HTERT RPE-1 (cell line): ENCODE data around the gene ATG2A.

Experiments used
- in situ Hi-C: fragments of 300-500 bp; cut with MboI; formaldehyde crosslinking; loops from 4 replicates; pipeline ENCODE4 v1.14.3; 2020; ENCODE audit warnings: low sequenced_read_pairs

Gene ATG2A

DNA sequence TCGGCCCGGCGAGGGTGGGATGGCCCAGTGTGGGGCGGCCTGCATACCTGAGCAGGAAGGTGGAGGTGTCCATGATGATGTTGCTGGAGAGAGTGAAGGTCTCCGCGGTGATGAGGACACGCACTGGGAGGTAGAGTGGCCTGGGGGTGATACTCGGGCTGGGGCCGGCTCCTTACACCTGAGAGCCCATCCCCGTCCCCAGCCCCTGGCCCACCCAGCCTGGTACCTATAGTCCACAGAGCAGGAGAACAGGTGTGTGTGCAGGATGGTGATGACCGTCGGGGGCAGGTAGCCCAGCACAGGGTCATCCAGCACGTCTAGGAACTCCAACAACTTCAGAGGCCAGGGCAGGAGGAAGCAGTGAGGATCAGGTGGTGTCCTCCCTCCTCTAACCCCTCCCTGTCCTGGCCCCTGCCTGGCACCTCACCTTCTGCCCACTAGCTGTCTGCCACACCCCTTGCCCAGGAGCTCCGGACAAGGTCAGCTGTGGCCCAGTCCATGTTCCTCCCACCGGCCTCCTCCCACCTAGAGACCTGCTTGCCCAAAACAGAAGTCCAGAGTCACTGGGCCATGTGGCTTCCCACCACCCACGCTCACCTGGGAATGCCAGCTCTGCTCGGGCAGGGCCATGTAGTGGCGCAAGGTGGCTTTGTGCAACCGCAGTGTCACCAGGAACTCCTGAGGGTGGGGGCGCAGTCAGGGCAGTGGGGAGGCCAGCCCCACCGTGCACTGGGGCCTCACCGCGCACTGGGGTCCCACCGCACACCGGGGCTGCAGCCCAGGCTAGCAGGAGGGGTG lies 11.3 kb downstream of the ATG2A start:
- in situ Hi-C loops: no loop called here

DNA sequence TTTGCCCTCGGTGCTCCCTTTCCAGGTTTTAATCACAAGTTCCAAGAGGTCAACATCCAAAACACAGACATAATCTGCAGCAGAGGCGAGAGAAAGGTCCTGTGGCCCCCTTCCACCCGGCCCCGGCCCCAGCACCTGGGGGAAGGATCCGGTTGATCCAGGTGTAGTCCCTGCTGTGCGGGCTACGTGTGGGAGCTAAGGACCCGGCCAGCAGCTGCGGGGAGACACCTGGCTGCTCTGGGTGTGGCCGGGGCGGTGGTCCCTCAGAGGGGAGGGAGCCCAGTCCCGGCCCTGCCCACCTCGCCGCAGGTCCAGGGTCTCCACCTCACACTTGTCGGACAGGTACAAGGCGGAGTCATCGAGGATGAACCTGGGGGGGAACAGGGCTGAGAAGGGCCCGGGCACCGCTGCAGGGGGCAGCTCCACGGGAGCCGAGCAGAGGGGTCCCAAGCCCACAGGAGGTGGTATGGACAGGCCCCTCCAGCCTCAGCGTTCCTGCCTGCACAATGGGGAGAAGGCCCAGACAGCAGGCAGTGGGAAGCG lies 13.6 kb downstream of the ATG2A start:
- in situ Hi-C loops: no loop called here

DNA sequence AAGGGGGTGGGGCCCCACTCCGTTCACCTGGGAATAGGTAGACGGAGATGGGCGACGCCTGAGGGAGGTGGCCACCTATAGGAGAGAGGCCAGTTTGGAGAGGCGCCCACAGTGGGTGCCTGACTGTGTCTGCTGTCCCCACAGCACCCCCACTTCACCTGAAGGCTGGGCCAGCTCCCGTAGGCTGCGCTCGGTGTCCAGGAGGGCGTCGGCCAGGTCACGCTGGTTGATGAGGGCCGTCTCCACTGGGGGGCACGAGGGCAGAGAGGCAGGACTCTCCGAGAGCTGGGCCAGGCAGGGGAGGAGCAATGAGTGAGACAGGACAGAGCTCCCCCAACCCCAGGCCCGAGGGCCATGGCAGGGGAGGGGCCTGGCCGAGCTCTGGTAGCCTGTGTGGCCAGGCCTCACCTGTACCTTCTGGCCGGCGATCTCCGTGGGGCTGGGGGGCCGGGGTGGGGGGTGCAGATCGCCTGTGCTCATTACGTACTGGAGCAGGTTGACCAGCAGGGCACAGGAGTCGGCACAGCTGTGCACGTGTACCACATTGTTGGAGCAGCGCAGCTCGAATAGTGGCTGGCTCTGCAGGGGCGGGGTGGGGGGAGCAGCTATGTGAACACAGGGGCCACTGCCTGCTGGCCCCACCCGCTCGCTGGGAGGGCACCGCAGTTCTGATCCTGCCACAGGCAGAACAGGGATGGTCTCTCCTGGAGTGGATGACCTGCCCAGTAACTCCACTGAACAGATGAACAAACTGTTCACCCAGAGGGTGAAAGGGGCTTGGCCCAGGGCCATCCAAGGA lies 14.7 kb downstream of the ATG2A start:
- in situ Hi-C loops: no loop called here

DNA sequence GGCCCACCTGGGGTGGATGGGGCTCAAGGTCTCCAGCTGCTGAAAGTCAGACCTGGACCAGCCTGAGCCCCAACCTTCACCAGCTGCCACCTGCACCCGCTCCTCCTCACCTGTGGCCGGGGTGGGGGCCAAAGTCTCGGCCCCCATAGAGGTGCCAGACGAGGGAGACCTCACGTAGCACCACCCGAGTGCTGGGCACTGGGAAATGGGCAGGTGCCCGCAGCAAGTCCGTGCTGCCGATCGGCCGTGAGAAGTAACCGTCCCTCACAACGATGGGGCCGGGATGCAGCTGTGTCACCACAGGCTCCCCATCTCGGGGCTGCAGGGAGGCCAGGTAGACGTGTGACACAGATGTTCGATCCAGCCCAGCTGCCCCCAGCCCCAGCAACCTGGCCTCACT lies 16.2 kb downstream of the ATG2A start:
- in situ Hi-C loops: no loop called here

DNA sequence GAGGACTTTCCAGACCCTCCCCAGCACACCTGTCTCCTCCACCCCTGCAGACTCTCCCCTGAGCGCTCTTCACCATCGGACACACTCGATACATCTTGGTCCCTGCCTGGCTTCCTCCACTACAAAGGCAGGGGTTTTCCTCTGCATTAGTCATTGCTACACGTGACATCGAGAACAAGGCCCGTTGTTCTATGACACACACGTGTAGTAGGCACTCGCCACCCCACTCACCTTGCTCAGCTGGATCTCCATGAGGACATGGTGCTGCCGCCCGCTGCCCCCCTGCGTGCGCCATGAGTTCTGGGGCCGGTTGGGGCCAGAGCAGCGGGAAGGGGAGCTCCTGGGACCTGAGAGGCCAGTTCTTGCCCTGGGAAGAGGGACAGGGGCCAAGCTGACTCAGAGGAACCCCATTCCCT lies 16.7 kb downstream of the ATG2A start:
- in situ Hi-C loops: no loop called here

DNA sequence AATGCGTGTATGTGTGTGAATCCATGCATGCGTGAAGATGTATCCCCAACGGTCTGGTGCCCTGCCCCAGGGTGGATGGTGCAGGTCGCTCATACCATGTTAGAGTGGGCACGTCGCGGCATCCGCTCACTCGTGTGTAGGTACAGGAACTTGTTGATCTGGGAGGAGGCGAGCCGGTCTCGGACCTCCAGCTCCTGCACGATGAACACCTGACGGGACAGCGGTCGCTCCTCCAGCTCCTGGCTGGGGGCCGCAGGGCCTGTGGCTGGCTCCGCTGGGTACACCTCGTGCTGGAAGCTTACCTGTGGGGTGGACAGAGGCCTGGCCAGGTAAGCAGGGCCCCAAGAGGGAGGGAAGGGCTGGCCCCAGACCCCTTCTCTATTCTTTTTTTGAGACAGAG lies 18.5 kb downstream of the ATG2A start:
- in situ Hi-C loops: no loop called here

DNA sequence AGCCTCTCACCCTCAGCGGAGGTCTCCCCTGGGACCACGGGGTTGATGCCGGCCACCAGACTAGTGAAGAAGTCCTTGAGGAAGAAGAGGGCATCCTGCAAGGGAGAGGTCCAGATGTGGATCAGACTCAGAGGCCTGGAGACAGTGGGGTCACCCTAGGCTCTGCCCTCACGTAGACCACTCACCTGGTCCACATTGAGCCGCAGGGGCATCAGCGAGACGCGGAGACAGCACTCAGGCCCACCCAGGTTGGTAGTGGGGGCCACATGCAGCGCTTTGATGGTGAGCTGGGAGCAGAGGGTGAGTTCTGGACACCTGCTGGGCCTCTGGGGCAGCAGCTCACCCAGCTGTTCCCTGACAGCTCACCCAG lies 18.9 kb downstream of the ATG2A start:
- in situ Hi-C loops: no loop called here

DNA sequence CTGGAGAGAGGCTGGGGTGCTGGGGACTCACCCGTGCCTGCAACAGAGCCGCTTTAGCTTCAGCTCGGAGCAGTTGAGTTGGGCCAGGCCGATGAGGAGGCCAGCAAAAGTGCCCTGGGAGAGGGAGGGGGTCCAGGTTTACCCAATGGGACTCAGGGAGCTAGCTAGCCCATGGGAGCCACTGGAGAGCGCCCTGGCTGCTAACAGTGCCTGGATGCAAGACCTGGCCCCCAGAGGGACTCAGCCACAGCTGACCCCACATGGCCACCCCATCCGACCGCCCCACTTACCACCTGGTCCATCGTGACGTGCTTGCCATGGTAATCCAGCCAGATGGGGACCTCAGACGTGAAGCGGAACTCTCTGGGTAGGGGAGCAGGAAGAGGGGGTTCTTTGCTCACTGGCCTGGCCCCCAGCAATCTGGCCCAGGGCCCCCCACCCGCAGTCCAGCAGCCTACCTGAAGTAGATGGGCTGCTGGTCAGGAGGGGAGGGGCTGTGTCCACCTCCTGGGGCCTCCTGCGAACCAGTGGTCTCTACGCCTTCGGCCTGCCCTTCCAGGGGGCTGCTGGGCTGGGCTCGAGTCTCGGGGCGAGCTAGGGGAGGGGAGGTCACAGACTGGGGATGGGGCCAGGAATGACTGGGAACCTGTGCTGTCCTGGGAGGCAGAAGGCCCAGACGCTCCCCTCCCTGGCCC lies 19.5 kb downstream of the ATG2A start:
- in situ Hi-C loops: no loop called here

DNA sequence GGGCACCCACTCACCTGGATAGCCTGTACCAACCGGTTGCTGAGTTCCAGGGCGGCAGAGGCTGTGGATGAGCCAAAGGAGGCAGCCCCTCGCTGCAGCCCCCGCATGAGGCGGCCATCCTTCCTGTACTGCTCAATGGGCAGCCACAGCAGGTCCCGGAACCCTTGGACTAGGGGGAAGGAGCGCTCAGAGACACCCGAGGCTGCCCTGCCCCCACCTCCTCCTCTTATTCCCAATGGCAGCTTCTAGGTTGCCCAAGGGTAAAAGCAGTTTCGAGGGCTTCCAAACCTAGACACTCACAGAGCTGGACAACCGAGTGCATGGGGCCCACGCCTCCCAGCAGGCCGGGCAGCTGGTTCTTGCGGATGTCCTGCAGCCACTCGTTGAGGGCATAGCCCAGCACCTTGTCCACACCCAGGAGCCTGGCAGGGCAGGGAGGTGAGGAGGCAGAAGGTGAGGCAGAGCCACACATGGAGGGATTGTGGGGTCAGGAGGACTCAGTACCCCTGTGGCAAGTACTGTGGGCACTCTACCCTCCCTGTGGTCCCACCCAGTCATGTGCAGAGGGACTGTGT lies 20.5 kb downstream of the ATG2A start:
- in situ Hi-C loops: no loop called here

DNA sequence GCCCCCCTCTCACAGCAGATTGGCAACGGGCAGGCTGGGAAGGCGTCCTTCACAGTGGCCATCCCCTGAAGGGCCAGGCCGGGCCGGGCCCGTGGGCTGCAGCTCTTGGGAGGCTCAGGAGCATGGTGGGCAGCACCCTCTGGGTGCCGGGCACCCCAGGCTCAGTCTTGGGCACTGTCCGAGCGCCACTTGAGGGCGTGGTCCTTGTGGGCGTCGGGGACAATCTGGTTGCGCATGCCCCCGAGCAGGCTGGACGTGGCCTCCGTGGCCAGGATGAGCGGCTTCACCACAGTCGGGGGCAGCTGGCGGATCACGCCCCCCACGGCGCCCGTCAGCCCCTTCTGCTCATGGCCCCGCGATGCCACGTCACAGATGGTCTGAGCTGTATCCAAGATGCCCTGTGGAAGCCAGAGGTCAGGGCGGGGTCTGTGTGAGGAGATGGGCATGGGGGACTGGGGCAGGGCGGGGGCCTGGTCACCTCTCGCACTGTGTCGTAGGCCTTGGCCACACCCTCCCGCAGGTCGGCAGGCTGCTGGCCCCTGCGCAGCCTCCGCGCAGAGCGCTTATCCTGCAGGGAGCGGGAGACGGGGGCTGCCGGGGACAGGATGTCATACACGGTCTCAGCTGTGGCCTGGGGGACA lies 22.1 kb downstream of the ATG2A start:
- in situ Hi-C loops: no loop called here

DNA sequence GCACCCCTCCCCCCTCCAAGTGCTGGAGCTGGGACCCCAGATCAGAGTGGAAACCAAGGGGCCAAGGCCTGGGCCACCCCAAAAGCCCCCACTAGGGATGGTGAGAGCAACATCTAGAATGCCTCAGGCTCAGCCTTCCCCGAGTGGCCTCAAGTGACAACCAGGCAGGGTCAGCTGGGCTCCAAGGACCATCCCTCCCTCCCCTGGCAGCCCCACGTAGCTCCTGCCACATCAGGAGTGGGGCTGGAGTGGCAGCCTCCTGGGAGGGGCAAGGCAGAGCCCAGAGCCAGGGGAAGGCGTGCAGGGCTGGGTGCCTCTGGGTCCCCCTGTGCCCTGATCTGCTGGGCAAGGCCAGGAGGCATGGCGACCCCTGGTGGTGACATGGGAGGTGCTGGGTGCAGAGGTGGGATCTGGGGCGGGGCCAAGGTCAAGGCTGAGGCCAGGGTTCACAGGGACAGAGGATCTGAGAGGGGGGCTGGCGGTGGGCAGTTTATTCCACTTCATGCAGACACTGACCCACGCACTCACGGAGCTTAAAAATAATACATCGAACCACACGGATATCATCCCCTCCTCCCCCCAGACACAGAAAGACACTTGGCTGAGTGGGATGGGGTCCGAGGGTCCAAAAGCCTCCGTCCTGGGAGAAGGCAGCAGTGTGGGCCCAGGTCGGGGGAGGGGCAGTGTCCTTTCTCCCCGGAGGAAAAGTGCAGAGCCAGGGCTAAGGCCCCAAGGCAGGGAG lies 22.8 kb downstream of the ATG2A start:
- in situ Hi-C loops: no loop called here

DNA sequence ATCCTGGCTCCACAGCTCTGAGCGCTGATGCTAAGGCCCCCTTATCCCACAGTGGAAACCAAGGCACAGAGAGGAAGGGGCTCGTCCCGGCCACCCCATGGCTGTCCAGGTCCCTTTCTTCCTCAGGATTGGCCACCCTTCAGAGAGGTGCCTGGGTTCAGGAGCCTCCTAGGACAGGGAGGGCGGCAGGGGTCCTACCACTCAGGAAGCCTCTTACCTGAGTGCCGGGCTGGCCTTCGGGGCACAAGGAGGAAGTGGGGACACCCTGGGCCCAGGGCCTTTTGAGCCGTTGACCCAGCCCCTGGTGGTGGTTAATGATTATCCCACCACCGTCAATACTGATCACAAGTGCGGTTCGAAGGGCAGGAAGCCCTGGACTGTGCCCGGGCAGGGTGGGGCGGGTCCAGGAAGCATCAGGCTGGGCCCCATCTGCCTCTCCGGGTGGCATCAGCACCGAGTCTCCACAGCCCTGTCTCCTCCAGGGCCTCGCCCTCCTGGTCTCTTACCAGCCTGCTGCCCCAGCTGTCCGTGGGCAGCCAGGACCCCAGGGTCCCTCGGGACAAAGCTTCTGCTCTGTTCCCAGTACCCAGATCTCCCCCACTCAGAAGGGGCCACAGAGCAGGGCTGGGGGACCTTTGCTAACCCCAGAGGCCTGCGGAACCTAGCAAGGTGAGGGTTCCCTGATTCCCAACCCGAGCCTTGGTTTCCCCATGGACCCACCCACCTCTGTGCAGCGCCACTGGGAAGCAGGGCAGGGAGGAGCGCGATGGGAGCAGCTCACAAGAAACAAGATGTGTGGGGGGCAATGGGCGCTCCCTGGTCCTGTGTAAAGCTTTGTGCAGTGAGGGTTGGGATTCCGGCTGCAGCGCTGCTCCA lies 23.6 kb downstream of the ATG2A start:
- in situ Hi-C loops: no loop called here

DNA sequence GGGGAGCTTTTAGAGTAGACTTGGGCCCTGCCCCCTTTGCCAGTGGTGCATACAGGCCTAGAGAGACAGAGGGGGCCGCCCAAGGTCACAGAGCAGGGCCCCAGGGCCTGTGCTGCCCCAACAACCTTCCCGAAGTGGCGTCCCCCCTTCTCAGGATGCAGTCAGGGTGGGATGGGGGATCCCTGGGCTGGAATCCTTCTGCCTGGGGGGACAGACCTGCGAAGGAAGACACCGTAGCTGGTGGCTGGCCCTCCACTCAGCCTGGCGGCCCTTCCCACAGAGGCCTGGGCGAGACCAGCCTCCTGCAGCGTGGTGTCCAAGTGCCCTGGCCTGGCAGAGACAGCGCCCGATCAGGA lies 24.2 kb downstream of the ATG2A start:
- in situ Hi-C loops: no loop called here

DNA sequence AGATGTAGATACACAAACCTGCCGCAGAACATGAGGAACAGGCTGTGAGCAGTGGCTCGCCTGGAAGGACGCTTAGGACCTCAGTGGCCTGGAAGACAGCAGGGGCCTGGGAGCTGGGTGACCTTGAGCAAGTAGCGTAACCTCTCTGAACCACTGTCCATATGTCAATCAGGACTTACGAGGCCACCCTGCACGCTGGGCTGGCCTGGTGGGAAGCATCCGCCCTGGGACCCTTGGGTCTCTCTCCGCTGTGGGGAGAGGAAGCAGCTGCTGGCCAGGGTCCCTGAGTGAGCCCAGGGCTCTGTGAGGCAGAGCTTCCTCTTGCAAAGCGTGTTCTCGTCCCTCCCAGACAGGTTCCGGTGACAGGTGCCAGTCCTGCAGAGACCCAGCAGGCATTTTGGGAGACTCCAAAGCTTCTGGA lies 24.6 kb downstream of the ATG2A start:
- in situ Hi-C loops: no loop called here

DNA sequence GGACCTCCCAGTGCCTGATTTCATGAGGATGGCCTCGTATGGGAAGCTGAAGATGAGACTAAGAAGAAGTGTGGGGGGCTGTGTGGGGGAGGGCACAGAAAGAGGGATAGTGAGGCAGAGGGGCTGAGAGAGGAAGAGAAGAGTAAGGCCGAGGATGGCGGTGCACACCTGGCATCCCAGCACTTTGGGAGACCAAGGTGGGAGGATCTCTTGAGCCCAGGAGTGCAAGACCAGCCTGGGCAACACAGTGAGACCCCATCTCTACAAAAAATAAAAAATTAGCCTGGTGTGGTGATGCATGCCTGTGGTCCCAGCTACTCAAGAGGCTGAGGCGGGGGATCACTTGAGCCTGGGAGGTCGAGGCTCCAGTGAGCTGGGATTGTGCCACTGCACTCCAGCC lies 25.1 kb downstream of the ATG2A start:
- in situ Hi-C loops: no loop called here

DNA sequence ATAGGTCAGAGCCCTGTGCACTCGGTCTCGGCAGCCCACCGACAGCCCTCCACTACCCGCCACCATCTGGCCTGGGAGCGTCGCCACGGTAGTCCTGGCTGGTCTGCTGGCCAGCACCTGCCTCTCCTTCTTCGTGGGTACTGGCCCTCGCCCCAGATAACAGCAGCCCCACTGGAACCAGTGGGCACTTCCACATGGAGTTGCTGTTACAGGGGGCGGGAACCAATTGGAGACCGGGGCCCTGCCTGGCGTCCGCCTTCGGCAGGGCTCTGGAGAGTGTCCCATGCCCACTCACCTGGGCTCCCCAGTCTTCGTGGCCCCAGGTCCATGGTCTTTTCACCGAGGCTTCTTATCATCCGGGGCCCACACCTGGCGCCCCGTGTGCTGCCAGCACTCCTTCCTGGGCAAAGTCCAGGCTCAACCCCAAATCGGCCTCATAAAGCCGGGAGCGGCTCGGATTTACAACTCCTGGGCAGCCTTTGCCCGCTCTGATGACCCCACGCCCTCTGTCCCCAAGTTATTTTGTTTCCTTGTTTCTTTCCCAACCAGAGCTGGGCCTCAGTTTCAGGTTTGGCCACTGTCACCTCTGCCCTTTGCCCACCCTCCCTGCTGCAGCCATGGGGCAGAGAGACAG lies 25.7 kb downstream of the ATG2A start:
- in situ Hi-C loops: no loop called here

DNA sequence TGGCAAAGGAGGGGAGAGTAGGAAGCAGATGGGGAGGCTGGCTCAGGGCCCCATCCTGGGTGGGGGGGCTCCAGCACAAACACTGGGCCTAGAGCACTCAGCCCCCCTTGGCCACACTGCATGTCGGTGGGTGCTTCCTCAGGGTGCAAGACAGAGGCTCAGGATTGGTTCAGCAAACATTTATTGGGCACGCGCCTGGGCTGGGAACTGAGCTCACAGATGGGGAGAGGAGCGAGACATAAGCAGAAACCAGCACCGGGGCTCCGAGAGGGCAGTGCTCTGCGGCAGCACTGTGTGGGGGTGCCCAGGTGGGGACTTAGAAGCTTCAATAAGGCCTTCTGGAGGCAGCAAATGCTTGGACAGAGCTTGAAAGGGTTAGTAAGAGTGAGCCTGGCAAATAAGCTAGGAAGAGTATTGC lies 26.5 kb downstream of the ATG2A start:
- in situ Hi-C loops: no loop called here

DNA sequence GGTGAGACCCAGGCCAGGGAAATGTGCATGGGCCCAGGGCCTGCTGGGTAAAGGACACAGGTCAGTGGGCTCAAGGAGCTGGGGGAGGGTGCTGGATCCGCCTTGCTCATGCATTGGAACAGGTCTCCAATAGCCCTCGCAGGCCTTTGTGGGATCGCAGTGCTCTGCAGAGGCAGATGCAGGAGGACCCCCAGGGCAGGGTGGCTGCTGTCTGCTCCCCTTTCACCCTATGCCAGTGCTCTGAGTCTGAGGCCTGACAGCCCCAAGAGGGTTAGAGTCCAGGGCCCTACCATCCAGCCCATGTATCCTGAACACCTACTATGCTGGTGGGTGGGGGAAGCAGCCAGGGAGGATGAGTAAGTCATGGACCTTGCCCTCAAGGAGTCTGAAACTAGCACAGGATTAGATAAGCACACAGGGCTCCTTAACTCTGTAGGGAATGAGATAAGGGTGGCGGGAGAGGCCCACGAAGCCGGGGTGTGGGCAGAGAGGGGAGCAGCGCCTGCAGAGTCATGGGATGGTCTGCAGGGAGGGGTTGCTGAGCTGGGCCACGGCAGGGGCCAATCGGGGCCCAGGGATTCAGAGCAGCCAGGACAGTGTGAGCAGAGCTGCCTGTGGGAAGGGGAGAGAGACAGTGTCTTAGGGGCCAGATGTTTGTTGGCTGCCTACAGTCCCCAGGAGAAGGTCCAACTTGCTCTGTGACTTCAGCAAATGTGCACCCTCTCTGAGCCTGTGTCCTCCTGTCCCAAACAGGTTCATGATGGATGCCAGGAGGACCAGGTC lies 28.1 kb downstream of the ATG2A start:
- in situ Hi-C loops: no loop called here
